NB4 (cell line): ENCODE measurements around the gene ANTXR1.

Experiments
- CTCF ChIP-seq: IDR thresholded peaks from one replicate; pipeline ENCODE4 v1.5.1; 2012; ENCODE audit warnings: low read depth, low read length
- MYC ChIP-seq: IDR thresholded peaks from 2 replicates; pipeline ENCODE4 v1.6.1; 2011; ENCODE audit warnings: low read depth, low read length
- POLR2A ChIP-seq: IDR thresholded peaks from 2 replicates; pipeline ENCODE4 v1.6.1; 2011; ENCODE audit warnings: mild to moderate bottlenecking; ENCODE audit not compliant: insufficient read length; ENCODE audit errors: extremely low read depth

DNA sequence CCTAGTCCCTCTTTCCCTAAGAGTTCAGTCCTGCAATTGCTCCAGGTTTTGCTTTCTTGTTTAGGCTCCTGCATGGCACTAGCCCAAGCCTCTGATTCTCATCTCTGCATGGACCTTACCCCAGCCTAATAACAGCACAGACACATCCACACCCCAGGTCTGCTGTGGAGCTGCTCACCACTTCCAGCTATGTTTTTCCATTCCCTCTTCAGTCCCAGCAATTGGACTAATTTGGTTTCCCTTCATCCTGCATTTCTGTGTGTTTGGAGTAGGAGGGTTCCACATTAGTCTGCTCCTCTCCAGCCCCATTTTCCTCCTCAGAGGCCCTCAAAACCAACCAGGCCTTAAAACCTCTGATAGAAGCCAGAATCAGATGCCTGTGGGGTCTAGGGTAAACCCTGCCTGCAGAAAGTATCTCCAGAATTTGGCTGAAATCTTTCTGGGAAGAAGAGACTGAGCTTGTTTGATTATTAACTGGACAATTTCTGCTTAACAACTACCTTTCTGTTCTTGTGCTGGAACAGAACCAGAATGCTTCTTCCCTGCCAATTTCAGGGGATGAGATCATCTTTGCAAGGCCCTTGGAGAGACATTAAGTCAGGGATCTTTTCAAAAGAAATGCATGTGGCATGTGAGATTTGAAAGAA is 278.1 kb downstream of the ANTXR1 start:
- no peak for TF ChIP-seq POLR2A
- TF ChIP-seq CTCF = no peak
- TF ChIP-seq MYC = no peak
